Endothelial cell of umbilical vein (primary cell): ENCODE data around the gene NEB. TPM values are rescaled to one million over a fixed set of nuclear protein-coding genes. Genes with fewer than 3 reads are reported as not detected.
A peak's percentile ranks its signal among the peaks of the same experiment; 100 is the strongest.

Source experiments
- BruUV-seq: library from RNA; stranded (reverse); fragments of 400-500 nt; replicated peaks from 2 replicates; lab custom pipeline; 2021; lab: Mats Ljungman, UMichigan
- CTCF ChIA-PET: fragments of 300-600, 350-600 bp; sonication (Branson Sonifier 250); formaldehyde crosslinking; loops from one replicate; lab custom pipeline; 2021; ENCODE audit warnings: antibody characterized with exemption, inconsistent platforms; lab: Charles Lee
- POLR2A ChIA-PET: fragments of 300-600, 350-600 bp; sonication (Branson Sonifier 250); formaldehyde crosslinking; loops from one replicate; lab custom pipeline; 2021; ENCODE audit warnings: antibody characterized with exemption, inconsistent platforms; lab: Charles Lee
- DNase-seq: peaks from one replicate; pipeline ENCODE4 v3.0.0-alpha.2; 2011; ENCODE audit warnings: low read depth, low spot score
- FAIRE-seq: peaks from 2 replicates; lab custom pipeline; 2011; peaks lifted over from hg19 to GRCh38; lab: Jason Lieb, UNC
- H2AFZ ChIP-seq: 2 replicates; pipeline ENCODE4 v1.6.0; 2012; ENCODE audit warnings: low read depth, low read length, control low read depth, inconsistent platforms
- H3K27ac ChIP-seq: 2 replicates; pipeline ENCODE4 v1.5.1; 2011; ENCODE audit warnings: low read depth, mild to moderate bottlenecking, control low read depth, low read length, moderate library complexity; ENCODE audit not compliant: insufficient read depth
- H3K27me3 ChIP-seq, 2 experiments: 2 replicates each; pipeline versions ENCODE4 v1.6.0 to v1.6.1; 2011; ENCODE audit warnings: low read length in 2 of 2, mixed read lengths in 1 of 2; ENCODE audit not compliant: control insufficient read depth in 2 of 2, insufficient read depth in 2 of 2
- H3K36me3 ChIP-seq, 2 experiments: 2 replicates in 1 of 2; 3 replicates in 1 of 2; pipeline ENCODE4 v1.5.1; 2011; ENCODE audit warnings: low read length in 2 of 2, mild to moderate bottlenecking in 1 of 2, moderate library complexity in 1 of 2; ENCODE audit not compliant: control insufficient read depth in 2 of 2, insufficient read depth in 2 of 2; ENCODE audit errors: extremely low read depth in 1 of 2
- H3K4me1 ChIP-seq: 3 replicates; pipeline ENCODE4 v1.5.1; 2011; ENCODE audit warnings: mild to moderate bottlenecking, low read length; ENCODE audit not compliant: control insufficient read depth, insufficient read depth; ENCODE audit errors: extremely low read depth
- H3K4me2 ChIP-seq: 2 replicates; pipeline ENCODE4 v1.6.1; 2011; ENCODE audit warnings: low read length, control low read depth, mixed read lengths; ENCODE audit not compliant: insufficient read depth
- H3K4me3 ChIP-seq, 3 experiments: fragments of 200-600 bp in 1 of 3; sonication (generic), shearing (Covaris generic) in 1 of 3; replicated peaks in 1 of 3; 2 replicates each; pipeline ENCODE4 v1.5.1; 2011 to 2016; ENCODE audit warnings: control low read depth in 3 of 3, low read length in 3 of 3, mild to moderate bottlenecking in 2 of 3, inconsistent platforms in 1 of 3, low read depth in 1 of 3, moderate library complexity in 1 of 3; ENCODE audit not compliant: insufficient read depth in 1 of 3
- H3K79me2 ChIP-seq: 2 replicates; pipeline ENCODE4 v1.6.0; 2012; ENCODE audit warnings: low read length, inconsistent platforms; ENCODE audit not compliant: control insufficient read depth, insufficient read depth
- H3K9ac ChIP-seq: replicated peaks from 2 replicates; pipeline ENCODE3; 2011; ENCODE audit warnings: low read length, control low read depth; ENCODE audit not compliant: insufficient read depth; ENCODE audit errors: extremely low read depth
- H3K9me1 ChIP-seq: replicated peaks from 3 replicates; pipeline ENCODE4 v1.6.0; 2011; ENCODE audit warnings: mild to moderate bottlenecking, low read length; ENCODE audit not compliant: control insufficient read depth, insufficient read depth; ENCODE audit errors: extremely low read depth
- H3K9me3 ChIP-seq: replicated peaks from 2 replicates; pipeline ENCODE4 v1.5.1; 2012; ENCODE audit warnings: low read length, inconsistent platforms; ENCODE audit not compliant: control insufficient read depth, insufficient read depth
- H4K20me1 ChIP-seq: replicated peaks from 2 replicates; pipeline ENCODE3; 2011; ENCODE audit warnings: mild to moderate bottlenecking, low read length; ENCODE audit not compliant: control insufficient read depth, insufficient read depth; ENCODE audit errors: extremely low read depth
- CTCF ChIP-seq, 2 donors: IDR thresholded peaks; 1 replicate in 1 of 2; 2 replicates in 1 of 2; pipeline ENCODE4 v1.5.1; 2011; ENCODE audit warnings: low read length in 2 of 2, mild to moderate bottlenecking in 2 of 2, moderate library complexity in 2 of 2, control low read depth in 1 of 2, inconsistent platforms in 1 of 2, low read depth in 1 of 2; ENCODE audit not compliant: insufficient read depth in 1 of 2; ENCODE audit errors: extremely low read depth in 1 of 2
- EZH2 ChIP-seq: IDR thresholded peaks from 2 replicates; pipeline ENCODE4 v1.6.1; 2012; ENCODE audit warnings: borderline replicate concordance, low read depth, mild to moderate bottlenecking, moderate library complexity, low read length, inconsistent platforms; ENCODE audit not compliant: severe bottlenecking
- FOS ChIP-seq: IDR thresholded peaks from 2 replicates; pipeline ENCODE4 v1.6.1; 2011; ENCODE audit warnings: mild to moderate bottlenecking, low read length, moderate library complexity, borderline replicate concordance; ENCODE audit not compliant: insufficient read depth
- JUN ChIP-seq: IDR thresholded peaks from 2 replicates; pipeline ENCODE4 v1.6.1; 2011; ENCODE audit warnings: borderline replicate concordance, low read depth; ENCODE audit not compliant: insufficient read length, insufficient read depth
- MYC ChIP-seq: IDR thresholded peaks from one replicate; pipeline ENCODE4 v1.6.1; 2011; ENCODE audit warnings: mild to moderate bottlenecking, low read depth, low read length
- POLR2A ChIP-seq: IDR thresholded peaks from 2 replicates; pipeline ENCODE4 v1.6.1; 2012; ENCODE audit warnings: low read depth, mild to moderate bottlenecking, control low read depth, low read length
- POLR2AphosphoS5 ChIP-seq: IDR thresholded peaks from 2 replicates; pipeline ENCODE4 v1.6.1; 2012; ENCODE audit warnings: low read depth, mild to moderate bottlenecking, control low read depth, low read length, moderate library complexity; ENCODE audit not compliant: insufficient read depth
- dilution Hi-C: fragments of 300-500 bp; cut with MboI; formaldehyde crosslinking; loops from one replicate; pipeline ENCODE4 v1.15.0; 2019; ENCODE audit warnings: low sequenced_read_pairs; ENCODE audit not compliant: extremely low pct_ligation_motif_present
- intact Hi-C: fragments of 100-400 bp; cut with micrococcal nuclease; formaldehyde crosslinking; loops from one replicate; pipeline ENCODE4 v1.10.0; 2022
- polyA plus RNA-seq, 4 experiments: library from polyadenylated mRNA; depleted of rRNA in 3 of 4; stranded (reverse) in 3 of 4; unstranded in 1 of 4; fragments of >200 nt; gene quantifications; 2 replicates each; pipeline versions ENCODE4 v1.2.1 to v1.2.3, GENCODE V29; 2011 to 2012; ENCODE audit warnings: missing spikeins in 1 of 4
- total RNA-seq: library from RNA; stranded (reverse); gene quantifications from 2 replicates; pipeline ENCODE4 v1.2.3, GENCODE V29; 2021

The NEB gene
- total and polyA plus RNA-seq, 2 donors (not counting 3 experiments of a cell fraction or from before 2014, with no cell fraction given) = 0.84 to 1.8 TPM

GRCh38 chr2:151777487-151777886, 43.2 kb upstream of the NEB start:
- Histone ChIP-seq H3K4me1 (peaks cover 5% of the 10 kb centered on the region), H3K4me3 (no peak overlapping the region), H3K36me3 (peaks cover 4 to 8% of the 10 kb centered on the region in 2 experiments), H3K27ac (no peak overlapping the region), H3K4me2 (no peak overlapping the region), H3K9ac (no peak overlapping the region), H2AFZ (no peak overlapping the region), H3K9me3 (no peaks in the 10 kb centered on the region), H4K20me1 (no peaks in the 10 kb centered on the region), H3K79me2 (no peaks in the 10 kb centered on the region), H3K9me1 (no peaks in the 10 kb centered on the region), H3K27me3 (no peaks in the 10 kb centered on the region)
- TF ChIP-seq POLR2A (no peak), EZH2 (no peak), MYC (no peak), JUN (no peak), FOS (no peak), CTCF (IDR thresholded peaks at IDR 0.05; ENCODE audit: extremely low read depth in 1 of 2, insufficient read depth in 1 of 2, low read depth in 1 of 2, low read length in 2 of 2) (peak in 1 of 2 donors; percentile 10), POLR2AphosphoS5 (no peak)
- POLR2A ChIA-PET = no interaction called here
- intact Hi-C loops (no loop called here), dilution Hi-C loops (no loop called here)
- CTCF ChIA-PET = interaction anchor here (0.7 to 1.5 kb wide), 5 partner anchors 10 to 171 kb away, joined by 3 read pairs; no protein-coding TSS in a partner anchor
- BruUV-seq = no TSS peak
- DNase-seq (no peak), FAIRE-seq (no peak)
